ENCODE results near the gene EEF1AKMT2. TPM values are rescaled to one million over a fixed set of nuclear protein-coding genes. Genes with fewer than 3 reads are reported as not detected.

The EEF1AKMT2 gene
- total RNA-seq, 2 experiments from 2014 or later: 32.3 to 32.5 TPM

DNA sequence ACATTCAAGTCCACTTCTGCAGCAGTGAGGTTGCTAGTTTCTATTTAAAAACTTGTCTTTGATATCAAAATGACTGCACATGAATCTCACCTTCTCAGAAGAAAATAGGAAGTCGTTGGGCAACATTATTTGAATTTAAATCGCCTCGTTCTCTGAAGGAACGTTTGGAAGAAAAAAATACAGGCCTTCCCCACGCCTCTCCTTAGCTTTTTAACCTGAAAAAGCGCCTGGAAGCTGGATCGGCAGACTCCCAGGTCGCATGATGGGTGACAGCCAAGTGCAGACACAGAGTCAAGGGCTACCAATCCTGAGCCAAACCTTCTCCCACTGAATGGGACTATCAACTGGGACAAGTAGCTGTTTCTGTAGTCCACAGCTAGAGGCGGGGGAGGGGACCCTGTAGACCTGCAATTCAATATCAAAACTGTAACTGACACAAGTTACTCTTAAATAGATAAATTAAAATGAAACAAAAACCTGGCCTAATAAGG, 49.7 kb downstream of the EEF1AKMT2 start:
- Mint-ChIP-seq H3K4me1 (peaks cover 67% of the 10 kb centered on the region), H3K4me3 (peak overlapping the region; percentile 95), H3K36me3 (ENCODE audit: low read depth) (peaks cover 11% of the 10 kb centered on the region), H3K9me3 (no peaks in the 10 kb centered on the region), H3K27me3 (peaks cover 2% of the 10 kb centered on the region), H3K27ac (peak overlapping the region; percentile 77)
- ChIA-PET CTCF (interaction anchor here (0.8 to 5.0 kb wide), 37 partner anchors 10 to 212 kb away, joined by 3 to 164 read pairs (median 9); no protein-coding TSS in a partner anchor), POLR2A (interaction anchor here (0.7 to 4.9 kb wide), 28 partner anchors 9 to 196 kb away, joined by 3 to 139 read pairs (median 6); partner anchors contain the start of gene EEF1AKMT2)
- DNase-seq: no peak

DNA sequence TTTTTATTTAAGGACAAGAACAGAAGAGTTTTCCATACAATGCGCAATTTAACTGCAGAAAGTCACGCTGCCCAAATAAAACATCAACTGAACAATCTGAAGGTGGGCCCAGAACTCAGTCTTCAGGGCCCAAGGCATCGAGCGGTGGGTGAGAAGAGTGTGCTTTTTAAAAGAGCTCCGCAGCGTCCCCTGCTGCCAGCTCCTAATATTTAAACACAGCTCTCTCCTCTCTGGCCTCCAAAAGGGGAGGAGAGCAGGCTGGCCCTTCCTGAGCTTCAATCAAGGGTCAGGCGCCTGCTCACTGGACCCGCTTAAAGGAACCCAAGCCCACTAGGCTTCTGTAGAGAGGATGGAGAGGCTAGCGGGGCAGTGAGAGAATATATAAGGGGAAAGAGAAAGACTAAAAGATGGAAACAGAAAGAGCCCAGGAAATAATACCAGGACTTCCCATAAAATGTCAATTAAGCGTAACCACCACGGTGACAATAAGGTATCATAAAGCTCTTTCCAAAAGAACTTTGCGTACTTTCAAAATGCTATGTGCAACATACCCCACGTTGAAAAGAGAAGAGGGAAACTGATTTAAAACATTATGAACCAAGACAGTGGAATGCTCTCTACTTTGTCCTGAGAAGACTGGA, 50.3 kb downstream of the EEF1AKMT2 start:
- Mint-ChIP-seq H3K9me3 (no peaks in the 10 kb centered on the region), H3K36me3 (ENCODE audit: low read depth) (peaks cover 11% of the 10 kb centered on the region), H3K4me1 (peaks cover 71% of the 10 kb centered on the region), H3K4me3 (peak overlapping the region; percentile 95), H3K27me3 (peaks cover 2% of the 10 kb centered on the region), H3K27ac (peak overlapping the region; percentile 77)
- ChIA-PET CTCF (interaction anchor here (0.8 to 5.0 kb wide), 41 partner anchors 8 to 211 kb away, joined by 3 to 164 read pairs (median 7); partner anchors contain the start of gene ABRAXAS2), POLR2A (interaction anchor here (0.7 to 4.9 kb wide), 28 partner anchors 8 to 211 kb away, joined by 3 to 139 read pairs (median 6); partner anchors contain the start of gene EEF1AKMT2)
- DNase-seq: peak; percentile 82

DNA sequence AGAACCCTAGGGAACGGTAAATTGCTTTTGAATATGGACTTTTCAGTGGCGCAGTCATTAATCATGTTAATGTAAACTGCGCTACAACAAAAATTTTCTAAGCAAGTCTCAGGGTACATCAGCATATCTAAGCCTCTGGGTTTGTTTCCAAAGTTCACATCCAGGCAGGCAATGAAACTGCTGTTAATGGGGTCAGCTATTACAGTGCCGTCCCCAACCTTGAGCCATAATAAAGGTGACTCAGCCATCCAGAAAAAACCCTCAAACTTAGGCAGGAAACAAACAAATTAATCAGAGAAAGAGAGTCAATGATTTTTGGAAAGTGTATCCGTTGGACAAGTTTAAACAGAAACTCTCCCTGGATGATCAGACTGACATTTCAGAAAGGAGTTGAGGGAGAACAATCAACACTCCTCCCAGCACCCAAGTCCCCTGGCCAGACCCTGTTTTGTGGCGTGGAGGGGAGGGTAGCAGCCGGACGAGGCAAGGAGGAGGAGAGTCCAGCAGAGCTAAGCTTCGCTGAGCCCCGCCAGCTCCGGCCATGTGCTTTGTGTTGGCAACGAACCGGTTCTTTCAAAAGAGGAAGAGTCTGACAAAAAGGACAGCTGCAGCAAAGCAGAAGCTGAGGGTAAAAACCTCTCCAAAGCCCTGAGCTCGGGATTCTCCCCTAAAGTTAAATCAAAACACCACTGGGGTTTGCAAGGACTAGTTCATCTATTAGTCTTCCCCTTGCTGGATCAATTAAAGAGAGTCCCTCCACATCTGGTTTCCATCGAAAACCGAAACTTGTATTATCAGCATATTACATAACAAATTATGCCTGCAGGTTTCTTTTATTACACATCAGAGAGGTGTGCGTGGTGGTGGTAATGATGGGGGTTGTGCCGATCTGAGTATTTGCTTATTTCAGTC, 51.1 kb downstream of the EEF1AKMT2 start:
- no peak for DNase-seq
- Mint-ChIP-seq H3K4me3 (peak overlapping the region; percentile 95), H3K4me1 (peaks cover 79% of the 10 kb centered on the region), H3K36me3 (ENCODE audit: low read depth) (peaks cover 17% of the 10 kb centered on the region), H3K27ac (peak overlapping the region; percentile 77), H3K27me3 (peaks cover 2% of the 10 kb centered on the region), H3K9me3 (no peaks in the 10 kb centered on the region)
- ChIA-PET POLR2A (interaction anchor here (0.7 to 4.9 kb wide), 27 partner anchors 8 to 210 kb away, joined by 3 to 139 read pairs (median 6); no protein-coding TSS in a partner anchor), CTCF (interaction anchor here (0.8 to 5.0 kb wide), 38 partner anchors 8 to 210 kb away, joined by 3 to 164 read pairs (median 8); partner anchors contain the start of gene ABRAXAS2)

DNA sequence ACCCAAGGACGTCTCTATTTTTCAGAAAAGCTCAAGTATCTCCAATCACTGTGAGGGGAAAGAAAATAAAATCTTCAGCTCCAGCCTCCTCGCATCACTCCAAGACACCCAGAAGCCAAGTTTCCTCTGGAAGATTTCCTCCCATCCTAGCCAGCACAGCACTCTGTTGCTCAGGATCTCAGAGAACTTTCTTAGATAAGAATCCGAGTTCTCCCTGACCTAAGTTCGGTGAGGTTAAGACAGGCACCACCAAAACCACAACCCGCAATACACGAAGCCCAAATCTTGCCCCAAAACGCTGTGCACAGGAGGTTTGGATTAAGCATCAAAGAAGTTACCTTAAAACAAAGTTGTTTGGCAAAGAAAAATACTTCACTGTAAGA, 51.7 kb downstream of the EEF1AKMT2 start:
- Mint-ChIP-seq H3K4me3 (peak overlapping the region; percentile 95), H3K27me3 (peaks cover 2% of the 10 kb centered on the region), H3K27ac (peak overlapping the region; percentile 77), H3K36me3 (ENCODE audit: low read depth) (peaks cover 20% of the 10 kb centered on the region), H3K4me1 (peaks cover 79% of the 10 kb centered on the region), H3K9me3 (no peaks in the 10 kb centered on the region)
- no peak for DNase-seq
- POLR2A ChIA-PET: interaction anchor here (1.1 to 4.9 kb wide), 10 partner anchors 8 to 209 kb away, joined by 3 to 139 read pairs (median 13); no protein-coding TSS in a partner anchor
- CTCF ChIA-PET: interaction anchor here (1.0 to 5.0 kb wide), 16 partner anchors 9 to 210 kb away, joined by 3 to 164 read pairs (median 24); no protein-coding TSS in a partner anchor

DNA sequence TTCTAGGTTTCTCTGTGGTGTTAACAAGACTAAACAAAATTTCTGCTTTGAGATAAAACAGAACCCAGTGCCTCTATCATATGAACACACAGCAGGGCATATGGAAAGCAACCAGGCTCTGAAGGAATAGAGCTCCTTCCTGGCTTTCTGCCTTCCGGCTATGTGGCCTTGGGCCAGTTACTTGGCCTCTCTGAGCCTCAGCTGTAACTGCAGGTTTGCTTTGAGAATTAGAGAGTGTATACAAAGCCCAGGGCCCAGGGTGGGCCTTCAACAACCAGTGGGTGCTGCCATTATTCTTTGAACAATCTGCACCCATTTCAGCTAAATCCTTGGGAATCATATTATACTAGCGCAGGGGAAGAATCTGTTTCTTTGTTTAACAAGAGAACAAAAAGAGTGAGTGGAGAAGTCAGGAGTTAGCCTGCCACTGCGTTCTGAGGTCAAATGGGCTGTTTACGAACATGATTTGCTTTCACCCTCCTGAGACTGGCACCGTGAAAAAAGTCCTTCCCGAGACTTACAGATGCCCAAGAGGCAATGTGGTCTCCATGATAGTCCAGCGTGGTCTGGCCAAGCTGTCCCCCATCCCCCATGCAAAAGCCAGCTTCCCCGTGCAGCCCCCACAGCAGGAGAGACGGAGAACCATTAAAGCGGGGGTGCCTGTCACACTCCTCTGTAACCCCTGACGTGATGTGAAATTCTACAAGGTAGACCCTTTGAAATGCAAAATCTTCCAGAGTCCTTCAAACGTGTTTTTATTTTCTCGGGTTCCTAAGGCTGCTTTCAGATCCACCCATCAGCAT, 52.4 kb downstream of the EEF1AKMT2 start:
- Mint-ChIP-seq H3K27ac (peak overlapping the region; percentile 77), H3K36me3 (ENCODE audit: low read depth) (peaks cover 21% of the 10 kb centered on the region), H3K9me3 (no peaks in the 10 kb centered on the region), H3K4me3 (peak overlapping the region; percentile 95), H3K27me3 (peaks cover 2% of the 10 kb centered on the region), H3K4me1 (peaks cover 82% of the 10 kb centered on the region)
- CTCF ChIA-PET: interaction anchor here (1.0 to 5.0 kb wide), 13 partner anchors 9 to 209 kb away, joined by 3 to 164 read pairs (median 27); no protein-coding TSS in a partner anchor
- POLR2A ChIA-PET: interaction anchor here (1.1 to 4.9 kb wide), 9 partner anchors 14 to 208 kb away, joined by 3 to 139 read pairs (median 19); no protein-coding TSS in a partner anchor
- no peak for DNase-seq

DNA sequence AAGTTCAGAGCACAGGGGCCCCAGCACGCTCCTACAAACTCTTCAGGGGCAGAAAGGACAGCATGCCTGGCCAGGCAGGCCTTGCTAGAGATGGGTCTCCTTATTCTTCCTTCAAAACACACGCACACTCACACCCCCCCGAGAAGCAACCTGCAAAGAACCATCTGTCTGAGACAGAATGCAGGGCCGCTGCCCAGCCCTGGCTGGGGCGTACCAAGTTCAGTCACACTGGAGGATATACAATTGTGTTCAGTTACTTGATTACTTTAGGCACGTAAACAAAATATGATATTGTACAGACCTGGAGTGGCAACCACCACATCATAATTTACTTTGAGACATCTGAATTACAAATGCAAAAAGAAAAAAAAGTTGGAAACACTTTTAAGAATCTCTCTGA, 53.2 kb downstream of the EEF1AKMT2 start:
- peaks cover 2% of the 10 kb centered on the region for H3K27me3 Mint-ChIP-seq
- peaks cover 90% of the 10 kb centered on the region for H3K4me1 Mint-ChIP-seq
- peaks cover 25% of the 10 kb centered on the region for H3K36me3 Mint-ChIP-seq (ENCODE audit: low read depth)
- CTCF ChIA-PET: interaction anchor here (1.4 to 5.0 kb wide), 4 partner anchors 19 to 208 kb away, joined by 3 to 164 read pairs (median 39); no protein-coding TSS in a partner anchor
- POLR2A ChIA-PET: interaction anchor here (1.3 to 4.9 kb wide), 3 partner anchors 18 to 207 kb away, joined by 3 to 139 read pairs (median 48); no protein-coding TSS in a partner anchor
- no peak overlapping the region for H3K4me3 Mint-ChIP-seq
- H3K27ac Mint-ChIP-seq: no peak overlapping the region
- no peaks in the 10 kb centered on the region for H3K9me3 Mint-ChIP-seq
- DNase-seq: no peak

DNA sequence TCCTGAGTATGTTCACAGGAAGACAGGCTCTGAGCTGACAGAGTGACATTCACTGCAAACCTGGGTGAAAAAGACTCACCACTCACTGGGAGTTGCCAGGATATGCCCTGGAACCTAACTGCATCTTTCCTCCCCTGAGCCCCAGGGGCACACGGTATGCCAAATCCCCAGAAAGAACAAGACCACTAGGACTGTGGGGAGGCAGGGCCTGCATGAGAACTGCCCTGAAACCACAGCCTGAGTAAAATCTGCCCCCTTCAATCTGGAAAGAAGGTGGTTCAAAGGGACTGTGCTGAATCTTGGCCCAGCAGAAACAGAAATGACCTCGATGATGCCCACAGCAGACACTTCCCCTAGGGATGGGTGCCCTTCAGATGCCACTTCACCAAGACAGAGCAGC, 54.0 kb downstream of the EEF1AKMT2 start:
- H3K27me3 Mint-ChIP-seq: peaks cover 2% of the 10 kb centered on the region
- H3K4me1 Mint-ChIP-seq: peaks cover 98% of the 10 kb centered on the region
- POLR2A ChIA-PET: interaction anchor here (1.4 to 12.1 kb wide), 2 partner anchors 18 to 41 kb away, joined by 4 to 238 read pairs; no protein-coding TSS in a partner anchor
- peaks cover 32% of the 10 kb centered on the region for H3K36me3 Mint-ChIP-seq (ENCODE audit: low read depth)
- CTCF ChIA-PET: interaction anchor here (1.0 to 1.4 kb wide), 2 partner anchors 20 to 208 kb away, joined by 3 to 4 read pairs; no protein-coding TSS in a partner anchor
- no peak overlapping the region for H3K27ac Mint-ChIP-seq
- no peaks in the 10 kb centered on the region for H3K9me3 Mint-ChIP-seq
- no peak for DNase-seq
- no peak overlapping the region for H3K4me3 Mint-ChIP-seq

DNA sequence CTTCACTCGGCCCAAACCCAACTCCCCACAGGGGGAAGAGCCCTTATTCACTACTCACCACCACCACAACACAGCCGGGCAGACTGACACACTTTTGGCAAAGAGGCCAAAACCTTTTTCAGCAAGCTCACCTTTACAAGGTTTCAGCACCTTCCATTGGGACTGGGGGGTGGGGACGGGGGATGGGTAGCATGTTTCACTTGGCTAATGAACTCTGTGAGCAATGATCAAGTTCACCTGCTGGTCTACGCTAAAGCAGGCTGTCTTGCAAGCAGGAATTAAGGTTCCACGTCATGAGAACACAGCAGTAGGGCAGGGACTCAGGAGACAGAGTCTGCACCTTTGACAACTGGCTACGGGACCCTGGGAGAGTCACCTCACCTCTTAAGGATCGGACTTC, 54.5 kb downstream of the EEF1AKMT2 start:
- ChIA-PET CTCF (interaction anchor here (1.0 to 1.3 kb wide), 2 partner anchors 19 to 206 kb away, joined by 4 read pairs; no protein-coding TSS in a partner anchor), POLR2A (interaction anchor here (1.4 to 12.1 kb wide), 2 partner anchors 17 to 41 kb away, joined by 4 to 238 read pairs; no protein-coding TSS in a partner anchor)
- Mint-ChIP-seq H3K27ac (no peak overlapping the region), H3K9me3 (no peaks in the 10 kb centered on the region), H3K4me1 (peaks cover 97% of the 10 kb centered on the region), H3K4me3 (no peak overlapping the region), H3K36me3 (ENCODE audit: low read depth) (peaks cover 33% of the 10 kb centered on the region), H3K27me3 (peaks cover 2% of the 10 kb centered on the region)
- no peak for DNase-seq

DNA sequence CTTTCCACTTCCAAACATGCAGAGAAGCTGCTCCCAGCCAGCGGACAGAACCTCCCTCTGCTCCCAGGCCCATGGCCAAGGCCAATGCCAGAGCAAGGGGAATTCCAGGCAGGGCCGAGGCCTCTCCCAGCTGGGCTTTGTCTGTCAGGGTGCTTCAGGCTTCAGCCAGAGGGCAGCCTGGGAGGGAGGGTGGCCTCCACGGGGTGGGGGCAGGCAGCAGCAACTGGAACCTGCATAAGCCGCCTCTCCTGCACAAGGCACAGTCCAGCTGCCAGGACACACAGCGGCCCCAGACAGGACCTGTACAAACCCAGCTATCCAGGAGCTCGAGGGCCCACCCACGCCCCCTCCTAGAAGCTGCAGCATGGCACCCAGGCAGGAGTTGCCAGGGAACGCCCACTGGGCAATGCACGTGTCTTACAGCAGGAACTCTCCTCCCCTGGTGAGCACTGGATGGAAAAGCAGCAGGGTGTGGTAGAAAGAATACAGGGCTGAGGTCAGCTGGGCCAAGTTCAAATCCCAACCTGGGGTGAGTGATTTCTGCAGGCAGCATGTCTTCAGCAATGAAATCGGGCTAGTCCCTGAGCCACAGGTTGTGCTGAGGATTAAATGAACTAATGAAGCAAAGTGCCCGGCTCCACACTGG, 55.1 kb downstream of the EEF1AKMT2 start:
- Mint-ChIP-seq H3K36me3 (ENCODE audit: low read depth) (peaks cover 38% of the 10 kb centered on the region), H3K9me3 (no peaks in the 10 kb centered on the region), H3K27ac (no peak overlapping the region), H3K4me3 (no peak overlapping the region), H3K4me1 (peaks cover 97% of the 10 kb centered on the region), H3K27me3 (peaks cover 2% of the 10 kb centered on the region)
- ChIA-PET POLR2A (interaction anchor here (1.0 to 12.1 kb wide), 3 partner anchors 17 to 48 kb away, joined by 3 to 238 read pairs (median 4); no protein-coding TSS in a partner anchor), CTCF (interaction anchor here (1.3 kb wide), 1 partner anchor 206 kb away, joined by 4 read pairs; no protein-coding TSS in a partner anchor)
- no peak for DNase-seq

DNA sequence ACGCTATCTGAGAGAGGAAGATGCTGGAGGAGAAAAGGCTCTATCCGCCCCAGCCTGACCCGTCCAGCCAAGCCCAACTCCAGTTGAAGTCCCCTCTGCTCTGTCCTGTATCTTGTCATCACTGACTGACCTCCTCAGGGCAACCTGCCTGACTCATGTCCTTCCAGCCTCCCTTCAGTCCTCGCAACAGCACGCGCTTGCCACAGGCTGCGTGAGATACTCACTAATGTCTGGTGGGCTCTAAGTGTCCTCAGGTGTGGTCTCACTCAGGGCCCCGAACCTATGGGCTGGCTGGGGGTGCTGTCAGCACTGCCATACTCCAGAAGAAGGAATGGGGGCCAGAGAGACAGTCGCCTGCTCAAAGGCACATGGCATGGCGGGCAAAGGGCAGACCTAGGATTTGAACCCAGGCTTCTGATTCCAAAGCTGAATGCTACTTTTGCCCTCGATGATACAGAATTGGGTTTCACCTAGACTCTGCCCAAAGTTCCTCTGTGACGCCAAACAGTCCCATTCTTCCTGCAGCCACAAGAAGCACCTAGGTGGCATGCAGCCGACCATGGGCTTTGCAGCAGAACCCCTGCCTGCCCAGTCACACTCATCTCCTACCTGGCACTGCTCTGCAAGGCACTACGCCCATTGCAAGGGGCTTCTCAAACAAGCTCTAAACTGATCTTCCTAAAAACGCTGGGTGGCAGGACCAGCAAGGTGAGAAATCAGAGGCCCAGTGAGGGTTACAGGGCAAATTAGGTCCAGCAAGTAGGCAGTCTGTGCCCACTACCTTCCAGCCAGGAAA, 56.0 kb downstream of the EEF1AKMT2 start:
- H3K27ac Mint-ChIP-seq: no peak overlapping the region
- ChIA-PET POLR2A (interaction anchor here (1.0 to 12.1 kb wide), 5 partner anchors 16 to 77 kb away, joined by 3 to 238 read pairs (median 22); no protein-coding TSS in a partner anchor), CTCF (interaction anchor here (0.9 to 7.8 kb wide), 5 partner anchors 13 to 205 kb away, joined by 3 to 63 read pairs (median 4); no protein-coding TSS in a partner anchor)
- H3K36me3 Mint-ChIP-seq (ENCODE audit: low read depth): peaks cover 43% of the 10 kb centered on the region
- peaks cover 2% of the 10 kb centered on the region for H3K27me3 Mint-ChIP-seq
- no peak for DNase-seq
- H3K9me3 Mint-ChIP-seq: no peaks in the 10 kb centered on the region
- H3K4me1 Mint-ChIP-seq: peaks cover 97% of the 10 kb centered on the region
- no peak overlapping the region for H3K4me3 Mint-ChIP-seq
